Measurements from ENCODE around the gene NPAT.

GRCh38 chr11:108197351-108197750 lies 25.1 kb downstream of the NPAT start:
- no peak for TF ChIP-seq CTCF (conservative IDR thresholded peaks at IDR 0.05 in 1 of 2, IDR thresholded peaks at IDR 0.05 in 1 of 2; ENCODE audit: extremely low read depth in 1 of 2, insufficient read depth in 1 of 2, low read depth in 1 of 2, low read length in 2 of 2)
- TF ChIP-seq EZH2 (IDR thresholded peaks at IDR 0.05; ENCODE audit: borderline replicate concordance, low read length): no peak

Data from mammary epithelial cell (primary cell).